K562 (cell line): ENCODE results near the gene CAPN2. TPM values are rescaled to one million over a fixed set of nuclear protein-coding genes. Genes with fewer than 3 reads are reported as not detected.

Source experiments
- ATAC-seq: fragments of 200-7000 bp; cut with Tn5 transposase; 3 replicates; pipeline ENCODE4 v1.9.1; 2020; ENCODE audit warnings: moderate library complexity
- BruUV-seq: library from RNA; stranded (reverse); fragments of 400-500 nt; replicated peaks from 2 replicates; lab custom pipeline; 2021; lab: Mats Ljungman, UMichigan
- CTCF ChIA-PET: fragments of 300-600 bp; formaldehyde crosslinking; extraction: SDS; loops from one replicate; lab custom pipeline; 2021; ENCODE audit warnings: low intra/inter-chr PET ratio; lab: Yijun Ruan, JAX
- POLR2A ChIA-PET: fragments of 300-600, 350-650 bp; sonication (Branson Sonifier 250); formaldehyde crosslinking; extraction: SDS; loops from one replicate; lab custom pipeline; 2021; ENCODE audit warnings: antibody characterized with exemption, inconsistent platforms; lab: Yijun Ruan, JAX
- DNase-seq, 4 experiments: peaks; one replicate each; pipeline versions ENCODE4 v3.0.0 to v3.0.0-alpha.2; 2011 to 2018; ENCODE audit warnings: low spot score in 3 of 4, mixed read lengths in 3 of 4; ENCODE audit errors: extremely low read depth in 1 of 4
- FAIRE-seq: peaks from 2 replicates; lab custom pipeline; 2011; peaks lifted over from hg19 to GRCh38; lab: Jason Lieb, UNC
- H2AFZ ChIP-seq: 2 replicates; pipeline ENCODE4 v1.6.0; 2011; ENCODE audit warnings: low read depth, low read length, control low read depth, inconsistent platforms
- H3K27ac ChIP-seq: fragments of 200-600 bp; 3 replicates; pipeline ENCODE4 v1.8.0; 2011; ENCODE audit warnings: low read depth, mild to moderate bottlenecking, control low read depth, inconsistent platforms, low read length, moderate library complexity, mixed read lengths; ENCODE audit errors: extremely low read depth
- H3K27me3 ChIP-seq, 2 experiments: fragments of 300-600 bp in 1 of 2; 2 replicates in 1 of 2; 3 replicates in 1 of 2; pipeline versions ENCODE4 v1.6.0 to v1.8.0; 2011; ENCODE audit warnings: inconsistent platforms in 2 of 2, low read length in 2 of 2, mild to moderate bottlenecking in 1 of 2, mixed read lengths in 1 of 2, moderate library complexity in 1 of 2; ENCODE audit not compliant: control insufficient read depth in 2 of 2, insufficient read depth in 2 of 2
- H3K36me3 ChIP-seq: fragments of 300-600 bp; 3 replicates; pipeline ENCODE4 v1.8.0; 2011; ENCODE audit warnings: mild to moderate bottlenecking, low read length, inconsistent platforms; ENCODE audit not compliant: control insufficient read depth, insufficient read depth
- H3K4me1 ChIP-seq, 2 experiments: fragments of 200-600 bp in 1 of 2; replicated peaks in 1 of 2; 2 replicates in 1 of 2; 3 replicates in 1 of 2; pipeline versions ENCODE4 v1.5.1 to v1.8.0; 2011; ENCODE audit warnings: inconsistent platforms in 2 of 2, low read length in 2 of 2, mild to moderate bottlenecking in 1 of 2, mixed read lengths in 1 of 2, moderate library complexity in 1 of 2; ENCODE audit not compliant: control insufficient read depth in 2 of 2, insufficient read depth in 2 of 2
- H3K4me2 ChIP-seq: 2 replicates; pipeline ENCODE4 v1.6.1; 2011; ENCODE audit warnings: low read length, control low read depth, inconsistent platforms, mixed read lengths; ENCODE audit not compliant: insufficient read depth
- H3K4me3 ChIP-seq: fragments of 200-600 bp; sonication (generic), shearing (Covaris generic); 2 replicates; pipeline ENCODE4 v1.5.1; 2016; ENCODE audit warnings: control low read depth, inconsistent platforms
- H3K79me2 ChIP-seq: fragments of 200-600 bp; 3 replicates; pipeline ENCODE4 v1.8.0; 2011; ENCODE audit warnings: low read length, inconsistent platforms; ENCODE audit not compliant: control insufficient read depth, insufficient read depth
- H3K9ac ChIP-seq, 2 experiments: 2 replicates each; pipeline versions ENCODE4 v1.6.0 to v1.6.1; 2011; ENCODE audit warnings: low read depth in 2 of 2, low read length in 2 of 2, control low read depth in 1 of 2, inconsistent platforms in 1 of 2, mild to moderate bottlenecking in 1 of 2, mixed read lengths in 1 of 2; ENCODE audit not compliant: insufficient read depth in 1 of 2
- H3K9me1 ChIP-seq: one replicate; pipeline ENCODE4 v1.6.0; 2011; ENCODE audit warnings: inconsistent platforms, mild to moderate bottlenecking, low read length, moderate library complexity; ENCODE audit not compliant: control insufficient read depth, insufficient read depth
- H3K9me3 ChIP-seq: replicated peaks from 2 replicates; pipeline ENCODE4 v1.5.1; 2011; ENCODE audit warnings: low read depth, low read length, inconsistent platforms; ENCODE audit not compliant: control insufficient read depth, insufficient read depth
- H4K20me1 ChIP-seq: replicated peaks from 2 replicates; pipeline ENCODE4 v1.6.1; 2011; ENCODE audit warnings: low read length, inconsistent platforms, mixed read lengths; ENCODE audit not compliant: control insufficient read depth, insufficient read depth
- HDAC1 ChIP-seq, 2 experiments: fragments of 450-650 bp; IDR thresholded peaks; 2 replicates each; pipeline ENCODE4 v1.6.1; 2016 to 2017; ENCODE audit warnings: inconsistent platforms in 1 of 2, mild to moderate bottlenecking in 1 of 2, moderate library complexity in 1 of 2
- HOXB6 ChIP-seq: fragments of 250-450 bp; sonication (Bioruptor Pico); IDR thresholded peaks from 2 replicates; pipeline ENCODE4 v1.5.1; 2022; ENCODE audit warnings: mild to moderate bottlenecking, borderline replicate concordance
- MECOM ChIP-seq: fragments of 250-450 bp; sonication (Bioruptor Pico); IDR thresholded peaks from 2 replicates; pipeline ENCODE4 v1.8.0; 2022; ENCODE audit warnings: inconsistent platforms
- MGA ChIP-seq: fragments of 450-650 bp; IDR thresholded peaks from 2 replicates; pipeline ENCODE4 v1.6.1; 2016; ENCODE audit warnings: mild to moderate bottlenecking, moderate library complexity
- RBBP5 ChIP-seq: fragments of 200-600 bp; sonication (generic); IDR thresholded peaks from 2 replicates; pipeline ENCODE4 v1.6.1; 2012; ENCODE audit warnings: borderline replicate concordance, mild to moderate bottlenecking, low read length, control low read depth, inconsistent platforms; ENCODE audit not compliant: insufficient read depth, poor library complexity, severe bottlenecking
- WGBS: fragments of 100-300 bp; shearing (Covaris generic); methylation state at CpG from one replicate; pipeline ENCODE4 v1.1.6; 2016; ENCODE audit warnings: low coverage, mixed read lengths; ENCODE audit not compliant: insufficient coverage; ENCODE audit errors: missing lambda C conversion rate; 5-methylcytosine and 5-hydroxymethylcytosine counted together
- in situ Hi-C: fragments of 300-500 bp; cut with MboI; formaldehyde crosslinking; loops from 4 replicates; pipeline ENCODE4 v1.15.0; 2018; ENCODE audit warnings: inconsistent platforms, mixed read lengths
- intact Hi-C: fragments of 100-400 bp; cut with micrococcal nuclease; formaldehyde crosslinking; loops from 2 replicates; pipeline ENCODE4 v1.14.2; 2022
- polyA plus RNA-seq, 8 experiments: library from polyadenylated mRNA; depleted of rRNA in 4 of 8; stranded (reverse) in 5 of 8; unstranded in 3 of 8; fragments of >200 nt; fragmentation: Nextera tagmentation in 2 of 8; fragmentation: Illumina TruSeq in 1 of 8; extraction: Ambion mirVana in 2 of 8; extraction: Trizol in 1 of 8; gene quantifications; 2 replicates each; pipeline versions ENCODE4 v1.2.1 to v1.2.3, GENCODE V29; 2011 to 2014; ENCODE audit warnings: inconsistent platforms in 1 of 8, missing spikeins in 1 of 8
- total RNA-seq, 7 experiments: library from RNA; depleted of rRNA in 6 of 7; stranded (reverse); fragments of >200 nt in 6 of 7; fragmentation: Illumina TruSeq in 2 of 7; extraction: Trizol in 2 of 7; gene quantifications; 2 replicates each; pipeline versions ENCODE4 v1.2.1 to v1.2.3, GENCODE V29; 2011 to 2021; ENCODE audit warnings: low replicate concordance in 1 of 7
- TF ChIP-seq, protein P1 (sequence below): fragments of 450-650 bp; IDR thresholded peaks from 2 replicates; pipeline ENCODE4 v1.6.1; 2016; ENCODE audit warnings: borderline replicate concordance

Gene CAPN2
- total and polyA plus RNA-seq, 9 of the 15 experiments (the other 6 are each of a cell fraction or from before 2014, with no cell fraction given), result 24.6 to 157 (median 101) TPM

DNA sequence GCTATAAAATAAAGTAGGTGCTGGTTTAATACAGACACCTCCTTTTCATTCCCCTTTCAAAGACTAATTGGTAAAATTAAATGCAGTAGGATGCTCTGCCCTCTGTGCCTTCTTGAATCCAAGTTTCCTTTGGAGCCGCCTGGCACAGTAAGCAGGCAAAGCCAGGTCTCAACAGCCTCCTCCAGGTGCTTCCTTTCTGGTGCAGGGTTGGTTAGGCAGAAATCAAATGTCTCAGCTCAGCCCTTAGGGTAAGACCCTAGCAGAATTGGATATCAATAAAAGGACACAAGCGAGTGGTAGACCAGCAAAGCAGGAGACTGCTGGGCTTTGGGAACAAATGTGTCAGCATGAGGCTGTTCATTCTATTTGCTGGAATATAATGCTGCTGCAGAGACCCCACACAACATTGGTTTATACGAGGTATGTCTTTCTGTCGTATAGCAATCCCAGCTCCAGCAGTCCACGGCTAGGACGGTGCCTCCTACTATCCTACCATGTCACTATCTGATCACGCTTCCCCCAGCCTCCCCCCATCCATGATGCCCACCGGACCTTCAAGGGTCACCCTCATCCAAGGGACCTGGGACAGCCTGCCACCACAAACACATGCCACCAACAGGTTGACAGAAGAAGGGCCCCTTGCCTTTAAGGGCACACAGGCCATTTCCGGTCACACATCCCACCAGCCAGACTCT is 58.4 kb downstream of the CAPN2 start:
- H3K9me1 ChIP-seq, result no peaks in the 10 kb centered on the region
- POLR2A ChIA-PET, result interaction anchor here (0.9 to 9.8 kb wide), 15 partner anchors 9 to 839 kb away, joined by 3 to 75 read pairs (median 6); no protein-coding TSS in a partner anchor
- peak; percentile 11; the same call in 1 of the 2 replicates for TF ChIP-seq HOXB6 (CRISPR knock-in tag)
- peak; percentile 16 for TF ChIP-seq RBBP5
- 0 out of 2 replicates have a peak, but pooled peaks have one; percentile 38 for TF ChIP-seq MECOM (CRISPR knock-in tag)
- TF ChIP-seq MGA, result peak; percentile 44; the same call in 1 of the 2 replicates
- TF ChIP-seq HDAC1 (IDR thresholded peaks at IDR 0.05), result no peak
- TF ChIP-seq, protein P1, sequence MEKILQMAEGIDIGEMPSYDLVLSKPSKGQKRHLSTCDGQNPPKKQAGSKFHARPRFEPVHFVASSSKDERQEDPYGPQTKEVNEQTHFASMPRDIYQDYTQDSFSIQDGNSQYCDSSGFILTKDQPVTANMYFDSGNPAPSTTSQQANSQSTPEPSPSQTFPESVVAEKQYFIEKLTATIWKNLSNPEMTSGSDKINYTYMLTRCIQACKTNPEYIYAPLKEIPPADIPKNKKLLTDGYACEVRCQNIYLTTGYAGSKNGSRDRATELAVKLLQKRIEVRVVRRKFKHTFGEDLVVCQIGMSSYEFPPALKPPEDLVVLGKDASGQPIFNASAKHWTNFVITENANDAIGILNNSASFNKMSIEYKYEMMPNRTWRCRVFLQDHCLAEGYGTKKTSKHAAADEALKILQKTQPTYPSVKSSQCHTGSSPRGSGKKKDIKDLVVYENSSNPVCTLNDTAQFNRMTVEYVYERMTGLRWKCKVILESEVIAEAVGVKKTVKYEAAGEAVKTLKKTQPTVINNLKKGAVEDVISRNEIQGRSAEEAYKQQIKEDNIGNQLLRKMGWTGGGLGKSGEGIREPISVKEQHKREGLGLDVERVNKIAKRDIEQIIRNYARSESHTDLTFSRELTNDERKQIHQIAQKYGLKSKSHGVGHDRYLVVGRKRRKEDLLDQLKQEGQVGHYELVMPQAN, result 0 out of 2 replicates have a peak, but pooled peaks have one; percentile 19

More for the DNA sequence above, 58.4 kb downstream of the CAPN2 start:
- intact Hi-C loops, result no loop called here
- H4K20me1 ChIP-seq, result no peaks in the 10 kb centered on the region
- in situ Hi-C loops, result no loop called here
- FAIRE-seq, result no peak
- H3K9ac ChIP-seq, result peak overlapping the region; percentile 68 to 71
- CTCF ChIA-PET, result no interaction called here
- H2AFZ ChIP-seq, result 0 out of 2 replicates have a peak overlapping the region, but pooled peaks have one; percentile 66
- H3K4me1 ChIP-seq, result peaks cover 15 to 49% of the 10 kb centered on the region in 2 experiments
- BruUV-seq, result no TSS peak
- peaks cover 76% of the 10 kb centered on the region for H3K36me3 ChIP-seq
- no peaks in the 10 kb centered on the region for H3K27me3 ChIP-seq
- H3K79me2 ChIP-seq, result peaks cover 22% of the 10 kb centered on the region; the same call in 2 of the 3 replicates
- DNase-seq, result no peak
- peak overlapping the region; percentile 93 for H3K27ac ChIP-seq
- 0 out of 2 replicates have a peak, but pooled peaks cover 2% of the 10 kb centered on the region for H3K9me3 ChIP-seq
- 83% methylated on average over 9 of the region's 9 CpGs for WGBS
- H3K4me2 ChIP-seq, result peak overlapping the region; percentile 67
- H3K4me3 ChIP-seq, result no peak overlapping the region
- ATAC-seq, result no peak
